Transverse colon (tissue), 4 donors: ENCODE measurements around the gene FGGY. TPM values are rescaled to one million over a fixed set of nuclear protein-coding genes. Genes with fewer than 3 reads are reported as not detected.
"Not testable (repeated sequence)": the region's sequence is repeated elsewhere in the genome, so short reads cannot be mapped to it uniquely, and the experiment has no call there.

ENCODE experiments used
- DNase-seq: peaks from one replicate; pipeline ENCODE4 v3.0.0-alpha.2; 2019
- H3K27ac ChIP-seq, 4 donors: fragments of 200-600 bp; sonication (generic); 2 replicates each; pipeline ENCODE4 v1.5.1; 2016 to 2018; ENCODE audit warnings: inconsistent platforms in 4 of 4
- H3K27me3 ChIP-seq: fragments of 200-600 bp; sonication (generic); 2 replicates; pipeline ENCODE4 v1.5.1; 2017; ENCODE audit warnings: inconsistent platforms
- H3K36me3 ChIP-seq, 4 donors: fragments of 200-600 bp; sonication (generic); 2 replicates each; pipeline ENCODE4 v1.5.1; 2017 to 2019; ENCODE audit warnings: inconsistent platforms in 4 of 4
- H3K4me1 ChIP-seq, 4 donors: fragments of 200-600 bp; sonication (generic); 2 replicates each; pipeline ENCODE4 v1.5.1; 2017 to 2020; ENCODE audit warnings: inconsistent platforms in 4 of 4
- H3K4me3 ChIP-seq, 4 donors: fragments of 200-600 bp; sonication (generic); 1 replicate in 1 of 4; 2 replicates in 3 of 4; pipeline versions ENCODE4 v1.5.1 to v1.6.1; 2017 to 2019; ENCODE audit warnings: inconsistent platforms in 4 of 4
- H3K9me3 ChIP-seq, 2 donors: fragments of 200-600 bp; sonication (generic); 2 replicates each; pipeline ENCODE4 v1.5.1; 2017 to 2019; ENCODE audit warnings: inconsistent platforms in 2 of 2
- EP300 ChIP-seq: sonication (generic); formaldehyde crosslinking; IDR thresholded peaks from one replicate; pipeline ENCODE4 v1.6.1; 2017; ENCODE audit warnings: antibody characterized with exemption, low read depth
- POLR2A ChIP-seq: fragments of 450-650 bp; IDR thresholded peaks from one replicate; pipeline ENCODE4 v1.6.1; 2016; ENCODE audit warnings: antibody characterized with exemption, mild to moderate bottlenecking, moderate library complexity
- POLR2AphosphoS5 ChIP-seq, 3 donors: sonication (generic); formaldehyde crosslinking; IDR thresholded peaks; one replicate each; pipeline ENCODE4 v1.6.1; 2016; ENCODE audit warnings: antibody characterized with exemption in 3 of 3
- WGBS, 2 donors: methylation state at CpG; one replicate each; pipeline ENCODE4 v1.1.5; 2018; ENCODE audit warnings: low coverage in 1 of 2; 5-methylcytosine and 5-hydroxymethylcytosine counted together
- in situ Hi-C, 4 donors: fragments of 200-750 bp; cut with MboI; loops; one replicate each; pipeline versions ENCODE4 v1.15.0 to v1.15.1; 2017; ENCODE audit warnings: low sequenced_read_pairs in 3 of 4, low pct_ligation_motif_present in 1 of 4, low pct_unique_long_range_greater_than_20kb in 1 of 4
- intact Hi-C: fragments of 100-400 bp; cut with DNase I; formaldehyde crosslinking; loops from one replicate; pipeline ENCODE4 v1.15.1; 2023; ENCODE audit warnings: low total_unique reads
- total RNA-seq, 4 donors: library from RNA; depleted of rRNA; stranded (reverse); fragments of >200 nt; gene quantifications; one replicate each; pipeline ENCODE4 v1.1.0, GENCODE V29; 2016
- TF ChIP-seq, protein P1 (sequence below), 5 experiments: fragments of 200-600 bp in 3 of 5; fragments of 450-650 bp in 2 of 5; sonication (generic) in 3 of 5; IDR thresholded peaks; 1 replicate in 2 of 5; 2 replicates in 3 of 5; pipeline ENCODE4 v1.5.1; 2016 to 2017; ENCODE audit warnings: antibody characterized with exemption in 5 of 5, inconsistent platforms in 3 of 5, mild to moderate bottlenecking in 2 of 5, moderate library complexity in 1 of 5

The FGGY gene
- total RNA-seq, 4 donors from 2014 or later, result 18.2 to 97.7 (median 27.1) TPM

DNA sequence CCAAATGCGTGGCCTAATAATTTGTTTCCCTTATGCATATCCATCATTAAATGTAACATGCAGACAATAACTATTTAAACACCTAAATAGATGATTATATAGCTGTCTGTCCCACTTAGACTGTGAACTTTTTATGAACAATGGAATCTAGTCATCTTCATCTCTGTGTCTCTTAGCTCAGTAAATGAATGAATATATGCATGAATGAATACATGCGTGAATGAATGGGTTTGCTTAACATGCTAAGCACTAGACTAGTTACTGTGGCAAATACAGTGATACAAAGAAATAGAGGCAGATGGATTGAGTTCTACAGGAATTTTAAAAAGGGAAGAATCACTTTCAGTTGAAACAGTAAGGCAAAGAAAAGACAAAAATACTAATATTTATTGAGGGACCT lies 232.0 kb downstream of the FGGY start:
- 93 to 99% methylated on average over 2 of the region's 2 CpGs for WGBS, 2 donors
- DNase-seq, result no peak
- no peak overlapping the region for H3K27ac ChIP-seq
- TF ChIP-seq EP300, result no peak
- TF ChIP-seq, protein P1, sequence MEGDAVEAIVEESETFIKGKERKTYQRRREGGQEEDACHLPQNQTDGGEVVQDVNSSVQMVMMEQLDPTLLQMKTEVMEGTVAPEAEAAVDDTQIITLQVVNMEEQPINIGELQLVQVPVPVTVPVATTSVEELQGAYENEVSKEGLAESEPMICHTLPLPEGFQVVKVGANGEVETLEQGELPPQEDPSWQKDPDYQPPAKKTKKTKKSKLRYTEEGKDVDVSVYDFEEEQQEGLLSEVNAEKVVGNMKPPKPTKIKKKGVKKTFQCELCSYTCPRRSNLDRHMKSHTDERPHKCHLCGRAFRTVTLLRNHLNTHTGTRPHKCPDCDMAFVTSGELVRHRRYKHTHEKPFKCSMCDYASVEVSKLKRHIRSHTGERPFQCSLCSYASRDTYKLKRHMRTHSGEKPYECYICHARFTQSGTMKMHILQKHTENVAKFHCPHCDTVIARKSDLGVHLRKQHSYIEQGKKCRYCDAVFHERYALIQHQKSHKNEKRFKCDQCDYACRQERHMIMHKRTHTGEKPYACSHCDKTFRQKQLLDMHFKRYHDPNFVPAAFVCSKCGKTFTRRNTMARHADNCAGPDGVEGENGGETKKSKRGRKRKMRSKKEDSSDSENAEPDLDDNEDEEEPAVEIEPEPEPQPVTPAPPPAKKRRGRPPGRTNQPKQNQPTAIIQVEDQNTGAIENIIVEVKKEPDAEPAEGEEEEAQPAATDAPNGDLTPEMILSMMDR (IDR thresholded peaks at IDR 0.05), result no peak
- no peak for TF ChIP-seq POLR2A
- TF ChIP-seq POLR2AphosphoS5 (IDR thresholded peaks at IDR 0.05), result no peak
- intact Hi-C loops (no loop called here), in situ Hi-C loops (no loop called here)
- no peak overlapping the region for H3K4me3 ChIP-seq
- H3K27me3 ChIP-seq, result no peaks in the 10 kb centered on the region
- no peaks in the 10 kb centered on the region for H3K36me3 ChIP-seq
- no peaks in the 10 kb centered on the region for H3K4me1 ChIP-seq
- no peaks in the 10 kb centered on the region for H3K9me3 ChIP-seq

DNA sequence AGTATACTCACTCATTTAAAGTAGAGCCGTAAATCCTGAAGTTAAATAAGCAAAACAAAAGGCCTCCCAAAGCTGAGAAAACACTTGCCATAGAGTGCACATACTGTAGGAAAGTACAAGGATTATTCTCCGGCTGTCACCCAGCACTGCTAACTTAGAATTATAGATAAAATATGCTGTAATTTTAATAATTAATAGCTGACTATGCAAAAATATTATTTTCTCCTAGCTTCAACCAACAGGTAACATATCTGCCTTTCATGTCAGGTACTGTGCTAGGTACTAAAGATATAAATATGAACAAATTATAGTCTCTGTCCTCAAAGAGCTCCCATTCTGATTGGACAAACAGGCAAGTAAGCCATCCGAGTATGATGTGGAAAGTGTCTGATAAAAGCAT lies 233.2 kb downstream of the FGGY start:
- no peak for DNase-seq
- no peaks in the 10 kb centered on the region for H3K4me1 ChIP-seq
- 99 to 100% methylated on average over 3 of the region's 3 CpGs for WGBS, 2 donors
- H3K27me3 ChIP-seq, result no peaks in the 10 kb centered on the region
- no peak overlapping the region for H3K27ac ChIP-seq
- TF ChIP-seq, protein P1 (IDR thresholded peaks at IDR 0.05), result no peak
- TF ChIP-seq POLR2A (no peak), EP300 (no peak)
- in situ Hi-C loops, result no loop called here
- intact Hi-C loops, result no loop called here
- H3K4me3 ChIP-seq, result no peak overlapping the region
- no peaks in the 10 kb centered on the region for H3K36me3 ChIP-seq
- H3K9me3 ChIP-seq, result no peaks in the 10 kb centered on the region

DNA sequence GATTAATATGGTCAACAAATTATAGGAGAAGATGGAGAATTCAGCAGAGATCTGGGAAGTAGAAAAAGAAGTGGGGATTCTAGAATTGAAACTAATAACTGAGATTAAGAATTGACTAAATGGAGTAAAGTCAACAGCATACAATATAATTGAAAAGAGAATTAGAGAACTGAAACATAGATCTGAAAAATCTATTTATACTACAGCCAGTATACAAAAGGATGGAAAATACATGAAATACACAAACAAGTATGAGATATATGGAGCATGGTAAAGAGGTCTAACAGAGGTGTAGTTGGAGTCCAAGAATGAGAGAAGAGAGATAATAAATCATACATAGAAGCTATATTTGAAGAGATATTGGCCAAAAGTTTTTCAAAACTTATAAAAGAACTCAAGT lies 235.2 kb downstream of the FGGY start:
- TF ChIP-seq POLR2AphosphoS5 (IDR thresholded peaks at IDR 0.05) (no peak), EP300 (no peak)
- Histone ChIP-seq H3K4me1 (no peaks in the 10 kb centered on the region), H3K9me3 (no peaks in the 10 kb centered on the region), H3K27ac (no peak overlapping the region), H3K4me3 (no peak overlapping the region), H3K27me3 (no peaks in the 10 kb centered on the region), H3K36me3 (no peaks in the 10 kb centered on the region)
- intact Hi-C loops, result no loop called here
- no peak for DNase-seq
- in situ Hi-C loops, result no loop called here

DNA sequence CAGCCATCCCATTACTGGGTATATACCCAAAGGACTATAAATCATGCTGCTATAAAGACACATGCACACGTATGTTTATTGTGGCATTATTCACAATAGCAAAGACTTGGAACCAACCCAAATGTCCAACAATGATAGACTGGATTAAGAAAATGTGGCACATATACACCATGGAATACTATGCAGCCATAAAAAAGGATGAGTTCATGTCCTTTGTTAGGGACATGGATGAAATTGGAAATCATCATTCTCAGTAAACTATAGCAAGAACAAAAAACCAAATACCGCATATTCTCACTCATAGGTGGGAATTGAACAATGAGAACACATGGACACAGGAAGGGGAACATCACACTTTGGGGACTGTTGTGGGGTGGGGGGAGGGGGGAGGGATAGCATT lies 241.6 kb downstream of the FGGY start:
- in situ Hi-C loops, H3K4me1 ChIP-seq, H3K4me3 ChIP-seq, H3K36me3 ChIP-seq, H3K9me3 ChIP-seq, H3K27ac ChIP-seq, intact Hi-C loops, H3K27me3 ChIP-seq, DNase-seq: not testable (repeated sequence)
- 80 to 100% methylated on average over 1 of the region's 2 CpGs for WGBS, 2 donors

DNA sequence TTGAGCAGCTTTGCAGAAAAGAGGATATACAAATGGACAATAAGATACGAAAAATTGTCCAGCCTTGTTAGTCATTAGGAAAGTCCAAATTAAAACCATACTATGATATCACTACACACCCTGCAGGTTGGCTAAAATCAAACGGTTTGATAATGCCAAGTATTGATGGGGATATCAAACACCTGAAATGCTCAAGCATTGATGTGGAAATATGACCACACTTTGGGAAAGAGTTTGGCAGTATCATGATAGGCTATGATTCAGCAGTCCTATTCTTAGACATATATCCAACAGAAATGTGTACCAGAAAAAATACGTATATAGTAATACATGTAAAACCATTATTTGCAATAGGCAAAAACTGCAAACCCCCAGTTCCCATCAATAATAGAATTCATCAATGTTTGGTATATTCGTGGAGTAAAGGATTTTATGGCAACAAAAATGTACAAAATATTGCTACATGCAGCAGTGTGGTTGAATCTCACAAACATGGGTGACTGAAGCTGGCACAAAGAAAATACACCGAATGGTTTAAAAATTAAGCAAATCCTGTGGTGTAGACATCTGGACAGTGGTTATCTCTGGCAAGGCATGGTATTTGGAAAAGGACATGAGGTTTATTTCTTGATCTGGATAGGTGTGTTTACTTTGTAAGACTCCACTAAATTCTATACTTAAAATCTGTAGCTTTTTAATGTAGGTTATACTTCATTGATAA lies 243.2 kb downstream of the FGGY start:
- intact Hi-C loops (no loop called here), in situ Hi-C loops (no loop called here)
- no peaks in the 10 kb centered on the region for H3K36me3 ChIP-seq
- no peak for DNase-seq
- H3K27me3 ChIP-seq, result no peaks in the 10 kb centered on the region
- H3K9me3 ChIP-seq, result no peaks in the 10 kb centered on the region
- peaks cover 0 to 6% (median 0%) of the 10 kb centered on the region in 4 donors for H3K4me1 ChIP-seq
- whole genome bisulfite sequencing, 2 donors, result 74 to 75% methylated on average over 5 of the region's 5 CpGs
- TF ChIP-seq POLR2A, result no peak
- no peak for TF ChIP-seq POLR2AphosphoS5 (IDR thresholded peaks at IDR 0.05)
- TF ChIP-seq EP300, result no peak
- TF ChIP-seq, protein P1 (IDR thresholded peaks at IDR 0.05), result no peak
- no peak overlapping the region for H3K27ac ChIP-seq
- H3K4me3 ChIP-seq, result no peak overlapping the region
